ENCODE data around the gene GAA.

GRCh38 chr17:80096561-80097021 is 4.8 kb upstream of the GAA start:
- TF ChIP-seq CTCF (CRISPR knock-in tag; IDR thresholded peaks at IDR 0.05) = no peak
- no peak for TF ChIP-seq CREBL2 (CRISPR knock-in tag; IDR thresholded peaks at IDR 0.05; ENCODE audit: borderline replicate concordance)
- no peak for TF ChIP-seq MXD1 (CRISPR knock-in tag; IDR thresholded peaks at IDR 0.05)
- TF ChIP-seq CBX2 (IDR thresholded peaks at IDR 0.05; ENCODE audit: low read depth, low read length) = no peak
- no peak for TF ChIP-seq CBX2 (CRISPR knock-in tag; IDR thresholded peaks at IDR 0.05; ENCODE audit: low read depth)
- no peak for TF ChIP-seq EZH2 (conservative IDR thresholded peaks at IDR 0.05; ENCODE audit: low read depth, low read length)
- no peak for TF ChIP-seq TBP (CRISPR knock-in tag; IDR thresholded peaks at IDR 0.05)
- TF ChIP-seq U2AF2 (IDR thresholded peaks at IDR 0.05; ENCODE audit: low read depth, low read length) = no peak
- TF ChIP-seq REST (IDR thresholded peaks at IDR 0.05; ENCODE audit: borderline replicate concordance in 1 of 2, low read depth in 1 of 2, low read length in 2 of 2) = no peak

Measured in HepG2 (cell line).